A549 (cell line): ENCODE results near the gene RXRG. TPM values are rescaled to one million over a fixed set of nuclear protein-coding genes. Genes with fewer than 3 reads are reported as not detected.

ENCODE experiments used
- ATAC-seq, 2 experiments: fragments of 200-7000 bp in 1 of 2; fragments of >200 bp in 1 of 2; cut with Nextera tagmentation in 1 of 2; cut with Tn5 transposase in 1 of 2; 3 replicates each; pipeline versions ENCODE4 v1.8.0 to v1.9.1; 2018 to 2020; ENCODE audit warnings: mild to moderate bottlenecking in 1 of 2, moderate library complexity in 1 of 2
- CTCF ChIA-PET: fragments of 300-600 bp; sonication (Branson Sonifier 250); formaldehyde crosslinking; extraction: SDS; loops from one replicate; lab custom pipeline; 2021; ENCODE audit warnings: antibody characterized with exemption, inconsistent platforms; lab: Yijun Ruan, JAX
- POLR2A ChIA-PET: fragments of 350-600 bp; formaldehyde crosslinking; extraction: SDS; loops from one replicate; lab custom pipeline; 2021; ENCODE audit warnings: antibody characterized with exemption, inconsistent platforms; lab: Yijun Ruan, JAX
- DNase-seq, 2 experiments: peaks; one replicate each; pipeline versions ENCODE4 v3.0.0 to v3.0.0-alpha.2; 2011 to 2016; ENCODE audit warnings: low read depth in 1 of 2, low spot score in 1 of 2
- FAIRE-seq: peaks from 2 replicates; lab custom pipeline; 2011; peaks lifted over from hg19 to GRCh38; lab: Jason Lieb, UNC
- H3K27ac ChIP-seq, 2 experiments: fragments of >200 bp; sonication (Bioruptor Twin); formaldehyde crosslinking; 3 replicates each; pipeline ENCODE4 v1.5.1; 2016 to 2017
- H3K4me1 ChIP-seq: fragments of >200 bp; sonication (Bioruptor Twin); formaldehyde crosslinking; 3 replicates; pipeline ENCODE4 v1.6.1; 2016
- H3K4me2 ChIP-seq: fragments of >200 bp; sonication (Bioruptor Twin); formaldehyde crosslinking; 3 replicates; pipeline ENCODE4 v1.6.1; 2016
- H3K4me3 ChIP-seq: fragments of >200 bp; sonication (Bioruptor Twin); formaldehyde crosslinking; 3 replicates; pipeline ENCODE4 v1.5.1; 2016
- H3K9me3 ChIP-seq: fragments of >200 bp; sonication (Bioruptor Twin); formaldehyde crosslinking; 3 replicates; pipeline ENCODE4 v1.6.1; 2016
- BHLHE40 ChIP-seq: IDR thresholded peaks from 2 replicates; pipeline ENCODE4 v1.6.1; 2012; ENCODE audit warnings: low read depth, low read length, inconsistent platforms
- CBX2 ChIP-seq: fragments of 200-600 bp; sonication (generic); IDR thresholded peaks from 2 replicates; pipeline ENCODE4 v1.6.1; 2016; ENCODE audit warnings: low read depth, mild to moderate bottlenecking, borderline replicate concordance
- CEBPB ChIP-seq, 2 experiments: fragments of >200 bp in 1 of 2; sonication (Bioruptor Twin) in 1 of 2; formaldehyde crosslinking in 1 of 2; IDR thresholded peaks; 2 replicates each; pipeline ENCODE4 v1.6.1; 2012 to 2016
- CHD2 ChIP-seq: fragments of 150-350 bp; IDR thresholded peaks from 2 replicates; pipeline ENCODE4 v1.6.1; 2014; ENCODE audit warnings: low read length; ENCODE audit not compliant: partially characterized antibody
- EHF ChIP-seq: fragments of 250-450 bp; sonication (Bioruptor Pico); IDR thresholded peaks from 2 replicates; pipeline ENCODE4 v1.5.0; 2020; ENCODE audit warnings: mild to moderate bottlenecking
- ESRRA ChIP-seq: fragments of 150-350 bp; IDR thresholded peaks from 2 replicates; pipeline ENCODE4 v1.6.1; 2014; ENCODE audit warnings: mild to moderate bottlenecking, low read length, borderline replicate concordance
- FOSB ChIP-seq: fragments of 250-450 bp; sonication (Bioruptor Pico); IDR thresholded peaks from 2 replicates; pipeline ENCODE4 v1.5.0; 2020; ENCODE audit warnings: mild to moderate bottlenecking, moderate library complexity
- FOXS1 ChIP-seq: fragments of 250-450 bp; sonication (Bioruptor Pico); IDR thresholded peaks from 2 replicates; pipeline ENCODE4 v1.5.0; 2020; ENCODE audit warnings: mild to moderate bottlenecking, moderate library complexity
- GATA3 ChIP-seq: IDR thresholded peaks from 2 replicates; pipeline ENCODE4 v1.6.1; 2012; ENCODE audit warnings: borderline replicate concordance
- HEYL ChIP-seq: fragments of 250-450 bp; sonication (Bioruptor Pico); IDR thresholded peaks from 2 replicates; pipeline ENCODE4 v1.8.0; 2021; ENCODE audit warnings: mild to moderate bottlenecking, moderate library complexity
- HOXB5 ChIP-seq: fragments of 250-450 bp; sonication (Bioruptor Pico); IDR thresholded peaks from 2 replicates; pipeline ENCODE4 v1.5.0; 2020; ENCODE audit warnings: mild to moderate bottlenecking, moderate library complexity
- MAZ ChIP-seq: fragments of 150-350 bp; IDR thresholded peaks from 2 replicates; pipeline ENCODE4 v1.6.1; 2014; ENCODE audit warnings: antibody characterized with exemption, low read depth, low read length, borderline replicate concordance
- POLR2A ChIP-seq: IDR thresholded peaks from 2 replicates; pipeline ENCODE4 v1.6.1; 2012; ENCODE audit warnings: mild to moderate bottlenecking, low read length
- POLR2AphosphoS2 ChIP-seq: conservative IDR thresholded peaks from 2 replicates; pipeline ENCODE4 v1.6.1; 2012; ENCODE audit warnings: low read length, improper control_type of control experiment, inconsistent platforms
- RAD21 ChIP-seq, 2 experiments: fragments of >200 bp in 1 of 2; sonication (Bioruptor Twin) in 1 of 2; formaldehyde crosslinking in 1 of 2; IDR thresholded peaks in 1 of 2; conservative IDR thresholded peaks in 1 of 2; 2 replicates in 1 of 2; 3 replicates in 1 of 2; pipeline ENCODE4 v1.6.1; 2012 to 2018; ENCODE audit warnings: inconsistent platforms in 1 of 2
- RARB ChIP-seq: fragments of 250-450 bp; sonication (Bioruptor Pico); IDR thresholded peaks from 2 replicates; pipeline ENCODE4 v1.8.0; 2021; ENCODE audit warnings: mild to moderate bottlenecking, moderate library complexity
- SREBF2 ChIP-seq: fragments of 450-650 bp; IDR thresholded peaks from 2 replicates; pipeline ENCODE4 v1.6.1; 2014; ENCODE audit warnings: mild to moderate bottlenecking, moderate library complexity
- ZC3H11A ChIP-seq: fragments of 450-650 bp; IDR thresholded peaks from 2 replicates; pipeline ENCODE4 v1.6.1; 2014; ENCODE audit warnings: antibody characterized with exemption, mild to moderate bottlenecking
- WGBS: methylation state at CpG from one replicate; pipeline ENCODE4 v1.1.6; 2017; ENCODE audit errors: missing lambda C conversion rate; 5-methylcytosine and 5-hydroxymethylcytosine counted together
- polyA plus RNA-seq, 4 experiments: library from polyadenylated mRNA; depleted of rRNA in 3 of 4; stranded (reverse); fragments of >200 nt; fragmentation: RNase III in 1 of 4; extraction: RNeasy Plus Mini Kit Qiagen cat#74134 plus additional on column Dnase treatment in 1 of 4; gene quantifications; 2 replicates in 3 of 4; 3 replicates in 1 of 4; pipeline ENCODE4 v1.2.3, GENCODE V29; 2011 to 2017
- TF ChIP-seq, protein P1 (sequence below): fragments of 250-450 bp; sonication (Bioruptor Pico); IDR thresholded peaks from 2 replicates; pipeline ENCODE4 v1.5.0; 2021; ENCODE audit warnings: mild to moderate bottlenecking, moderate library complexity, borderline replicate concordance
- TF ChIP-seq, protein P2 (sequence below): fragments of 250-450 bp; sonication (Bioruptor Pico); IDR thresholded peaks from 2 replicates; pipeline ENCODE4 v1.5.0; 2020; ENCODE audit warnings: low read depth, mild to moderate bottlenecking, moderate library complexity
- TF ChIP-seq, protein P3 (sequence below): fragments of 200-600 bp; sonication (generic); IDR thresholded peaks from 2 replicates; pipeline ENCODE4 v1.6.1; 2016; ENCODE audit warnings: antibody characterized with exemption, mild to moderate bottlenecking, moderate library complexity
- TF ChIP-seq, protein P4 (sequence below): IDR thresholded peaks from 2 replicates; pipeline ENCODE4 v1.6.1; 2012; ENCODE audit warnings: low read depth, borderline replicate concordance
- TF ChIP-seq, protein P5 (sequence below): fragments of >200 bp; sonication (Bioruptor Twin); formaldehyde crosslinking; IDR thresholded peaks from 3 replicates; pipeline ENCODE4 v1.6.1; 2016

RXRG gene
- polyA plus RNA-seq, 2 of the 4 experiments (the other 2 are of a cell fraction) = not detected

DNA sequence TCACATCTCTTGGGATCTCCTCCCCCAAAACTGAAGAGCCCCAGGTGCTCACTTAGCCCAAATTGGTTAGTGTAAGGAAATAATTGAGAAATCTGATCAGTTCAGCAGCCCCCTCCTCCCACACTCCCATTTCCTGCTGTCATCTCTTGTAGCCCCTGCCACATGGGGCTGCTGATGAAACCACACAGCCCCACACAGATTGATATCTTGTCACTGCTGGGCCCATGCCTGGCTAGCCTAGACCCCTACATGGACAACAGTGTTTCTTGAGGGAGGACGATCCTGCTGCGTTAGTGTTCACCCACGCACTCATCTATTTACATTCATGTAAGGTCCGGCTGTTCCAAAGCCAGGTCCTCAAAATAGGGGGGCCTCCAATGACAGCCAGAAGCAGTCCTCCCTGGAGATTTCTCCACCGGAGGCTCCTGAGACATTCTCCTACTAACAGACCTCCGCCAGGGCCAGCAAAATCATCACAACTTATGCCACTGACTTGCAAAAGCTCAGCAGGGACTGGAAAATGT lies 23.9 kb upstream of the RXRG start (continued):
- no peak for TF ChIP-seq BHLHE40

DNA sequence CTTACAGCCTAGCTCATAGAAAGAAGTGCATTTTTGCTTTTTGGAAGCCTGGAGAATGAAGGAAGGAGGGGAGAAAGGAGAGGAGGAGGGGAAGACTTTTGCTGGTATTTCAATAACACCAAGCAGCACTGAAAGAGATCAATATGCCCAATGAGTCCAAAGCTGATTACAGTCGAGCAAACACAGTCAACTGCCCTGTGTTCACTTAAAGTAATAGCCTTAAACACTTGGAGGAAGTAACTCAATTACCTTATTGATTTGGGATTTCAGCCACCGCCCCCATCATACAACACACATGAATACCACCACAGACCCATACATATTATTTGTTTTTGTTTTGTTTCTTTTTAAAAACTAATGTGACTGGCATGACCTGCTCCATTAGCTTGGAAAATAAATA lies 23.3 kb upstream of the RXRG start:
- Histone ChIP-seq H3K4me2 (no peak overlapping the region), H3K4me3 (no peak overlapping the region), H3K9me3 (no peaks in the 10 kb centered on the region), H3K4me1 (no peaks in the 10 kb centered on the region), H3K27ac (no peak overlapping the region)
- TF ChIP-seq FOSB (no peak), EHF (CRISPR knock-in tag) (no peak), CHD2 (no peak), SREBF2 (no peak), BHLHE40 (no peak), GATA3 (no peak)
- TF ChIP-seq, protein P1, sequence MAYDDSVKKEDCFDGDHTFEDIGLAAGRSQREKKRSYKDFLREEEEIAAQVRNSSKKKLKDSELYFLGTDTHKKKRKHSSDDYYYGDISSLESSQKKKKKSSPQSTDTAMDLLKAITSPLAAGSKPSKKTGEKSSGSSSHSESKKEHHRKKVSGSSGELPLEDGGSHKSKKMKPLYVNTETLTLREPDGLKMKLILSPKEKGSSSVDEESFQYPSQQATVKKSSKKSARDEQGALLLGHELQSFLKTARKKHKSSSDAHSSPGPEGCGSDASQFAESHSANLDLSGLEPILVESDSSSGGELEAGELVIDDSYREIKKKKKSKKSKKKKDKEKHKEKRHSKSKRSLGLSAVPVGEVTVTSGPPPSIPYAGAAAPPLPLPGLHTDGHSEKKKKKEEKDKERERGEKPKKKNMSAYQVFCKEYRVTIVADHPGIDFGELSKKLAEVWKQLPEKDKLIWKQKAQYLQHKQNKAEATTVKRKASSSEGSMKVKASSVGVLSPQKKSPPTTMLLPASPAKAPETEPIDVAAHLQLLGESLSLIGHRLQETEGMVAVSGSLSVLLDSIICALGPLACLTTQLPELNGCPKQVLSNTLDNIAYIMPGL = no peak
- 3% methylated on average over 2 of the region's 2 CpGs for WGBS
- FAIRE-seq (no peak), ATAC-seq (no peak), DNase-seq (no peak)
- POLR2A ChIA-PET = no interaction called here
- CTCF ChIA-PET = interaction anchor here (0.7 kb wide), 1 partner anchor 189 kb away, joined by 3 read pairs; no protein-coding TSS in a partner anchor

DNA sequence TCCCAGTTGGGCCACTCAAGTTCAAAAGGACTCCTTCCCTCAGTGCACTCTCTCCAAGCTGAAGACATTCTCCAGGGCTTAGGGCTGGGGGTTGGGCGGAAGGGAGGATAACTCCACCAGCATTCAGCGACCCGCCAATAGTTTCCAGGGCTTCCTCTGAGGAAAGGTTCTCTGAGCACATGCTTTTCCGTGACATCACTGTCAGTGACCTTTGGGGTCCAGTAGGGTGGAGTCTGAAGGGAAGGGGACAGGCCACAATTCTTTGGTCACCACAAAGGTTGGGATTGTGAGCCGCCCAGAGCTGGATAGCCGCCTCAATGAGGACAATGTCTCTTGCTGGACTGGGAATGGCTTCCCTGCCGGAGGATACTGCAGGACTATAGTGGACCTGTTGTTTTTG lies 22.8 kb upstream of the RXRG start:
- no peaks in the 10 kb centered on the region for H3K9me3 ChIP-seq
- FAIRE-seq = no peak
- H3K4me2 ChIP-seq = no peak overlapping the region
- ChIA-PET CTCF (no interaction called here), POLR2A (no interaction called here)
- DNase-seq = no peak
- H3K4me3 ChIP-seq = no peak overlapping the region
- no peak for ATAC-seq
- 29% methylated on average over 6 of the region's 7 CpGs for WGBS
- TF ChIP-seq POLR2A (no peak), ESRRA (no peak), CBX2 (no peak), HEYL (CRISPR knock-in tag) (no peak), ZC3H11A (no peak)
- TF ChIP-seq, protein P1 = no peak
- H3K27ac ChIP-seq = no peak overlapping the region
- no peaks in the 10 kb centered on the region for H3K4me1 ChIP-seq

DNA sequence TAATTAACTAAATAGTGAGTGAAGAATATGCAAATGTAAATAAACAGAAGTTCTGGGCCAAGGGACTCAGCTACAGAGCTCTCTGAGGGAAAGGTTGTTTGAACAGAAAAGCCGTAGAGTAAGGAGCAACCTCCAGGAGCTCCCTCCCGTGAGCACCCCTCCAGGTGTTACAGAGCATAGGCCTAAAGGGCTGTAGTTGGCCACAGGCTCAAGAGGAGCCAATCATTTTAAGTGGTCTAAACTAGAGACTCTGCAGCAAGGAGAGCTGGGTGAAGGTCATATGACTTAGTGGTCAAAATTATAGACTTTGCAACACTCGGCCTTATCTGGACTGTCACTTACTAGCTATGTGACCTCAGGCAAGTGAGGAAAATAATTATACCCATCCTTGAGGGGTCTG lies 19.1 kb upstream of the RXRG start:
- FAIRE-seq (no peak), ATAC-seq (no peak), DNase-seq (no peak)
- no peak overlapping the region for H3K4me2 ChIP-seq
- H3K27ac ChIP-seq = no peak overlapping the region
- no peak overlapping the region for H3K4me3 ChIP-seq
- H3K9me3 ChIP-seq = no peaks in the 10 kb centered on the region
- POLR2A ChIA-PET = no interaction called here
- CTCF ChIA-PET = interaction anchor here (1.2 kb wide), 1 partner anchor 129 kb away, joined by 3 read pairs; no protein-coding TSS in a partner anchor
- no peaks in the 10 kb centered on the region for H3K4me1 ChIP-seq
- WGBS = 23% methylated on average over 3 of the region's 3 CpGs
- TF ChIP-seq EHF (CRISPR knock-in tag) (no peak), POLR2AphosphoS2 (no peak), BHLHE40 (no peak), HOXB5 (CRISPR knock-in tag) (no peak), FOXS1 (CRISPR knock-in tag) (no peak), RARB (CRISPR knock-in tag) (no peak), MAZ (no peak), RAD21 (conservative IDR thresholded peaks at IDR 0.05 in 1 of 2, IDR thresholded peaks at IDR 0.05 in 1 of 2) (no peak), CEBPB (IDR thresholded peaks at IDR 0.05) (no peak)
- TF ChIP-seq, protein P2, sequence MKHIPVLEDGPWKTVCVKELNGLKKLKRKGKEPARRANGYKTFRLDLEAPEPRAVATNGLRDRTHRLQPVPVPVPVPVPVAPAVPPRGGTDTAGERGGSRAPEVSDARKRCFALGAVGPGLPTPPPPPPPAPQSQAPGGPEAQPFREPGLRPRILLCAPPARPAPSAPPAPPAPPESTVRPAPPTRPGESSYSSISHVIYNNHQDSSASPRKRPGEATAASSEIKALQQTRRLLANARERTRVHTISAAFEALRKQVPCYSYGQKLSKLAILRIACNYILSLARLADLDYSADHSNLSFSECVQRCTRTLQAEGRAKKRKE = no peak
- TF ChIP-seq, protein P3, sequence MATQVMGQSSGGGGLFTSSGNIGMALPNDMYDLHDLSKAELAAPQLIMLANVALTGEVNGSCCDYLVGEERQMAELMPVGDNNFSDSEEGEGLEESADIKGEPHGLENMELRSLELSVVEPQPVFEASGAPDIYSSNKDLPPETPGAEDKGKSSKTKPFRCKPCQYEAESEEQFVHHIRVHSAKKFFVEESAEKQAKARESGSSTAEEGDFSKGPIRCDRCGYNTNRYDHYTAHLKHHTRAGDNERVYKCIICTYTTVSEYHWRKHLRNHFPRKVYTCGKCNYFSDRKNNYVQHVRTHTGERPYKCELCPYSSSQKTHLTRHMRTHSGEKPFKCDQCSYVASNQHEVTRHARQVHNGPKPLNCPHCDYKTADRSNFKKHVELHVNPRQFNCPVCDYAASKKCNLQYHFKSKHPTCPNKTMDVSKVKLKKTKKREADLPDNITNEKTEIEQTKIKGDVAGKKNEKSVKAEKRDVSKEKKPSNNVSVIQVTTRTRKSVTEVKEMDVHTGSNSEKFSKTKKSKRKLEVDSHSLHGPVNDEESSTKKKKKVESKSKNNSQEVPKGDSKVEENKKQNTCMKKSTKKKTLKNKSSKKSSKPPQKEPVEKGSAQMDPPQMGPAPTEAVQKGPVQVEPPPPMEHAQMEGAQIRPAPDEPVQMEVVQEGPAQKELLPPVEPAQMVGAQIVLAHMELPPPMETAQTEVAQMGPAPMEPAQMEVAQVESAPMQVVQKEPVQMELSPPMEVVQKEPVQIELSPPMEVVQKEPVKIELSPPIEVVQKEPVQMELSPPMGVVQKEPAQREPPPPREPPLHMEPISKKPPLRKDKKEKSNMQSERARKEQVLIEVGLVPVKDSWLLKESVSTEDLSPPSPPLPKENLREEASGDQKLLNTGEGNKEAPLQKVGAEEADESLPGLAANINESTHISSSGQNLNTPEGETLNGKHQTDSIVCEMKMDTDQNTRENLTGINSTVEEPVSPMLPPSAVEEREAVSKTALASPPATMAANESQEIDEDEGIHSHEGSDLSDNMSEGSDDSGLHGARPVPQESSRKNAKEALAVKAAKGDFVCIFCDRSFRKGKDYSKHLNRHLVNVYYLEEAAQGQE = no peak
- TF ChIP-seq, protein P4, sequence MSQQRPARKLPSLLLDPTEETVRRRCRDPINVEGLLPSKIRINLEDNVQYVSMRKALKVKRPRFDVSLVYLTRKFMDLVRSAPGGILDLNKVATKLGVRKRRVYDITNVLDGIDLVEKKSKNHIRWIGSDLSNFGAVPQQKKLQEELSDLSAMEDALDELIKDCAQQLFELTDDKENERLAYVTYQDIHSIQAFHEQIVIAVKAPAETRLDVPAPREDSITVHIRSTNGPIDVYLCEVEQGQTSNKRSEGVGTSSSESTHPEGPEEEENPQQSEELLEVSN = no peak
- TF ChIP-seq, protein P5, sequence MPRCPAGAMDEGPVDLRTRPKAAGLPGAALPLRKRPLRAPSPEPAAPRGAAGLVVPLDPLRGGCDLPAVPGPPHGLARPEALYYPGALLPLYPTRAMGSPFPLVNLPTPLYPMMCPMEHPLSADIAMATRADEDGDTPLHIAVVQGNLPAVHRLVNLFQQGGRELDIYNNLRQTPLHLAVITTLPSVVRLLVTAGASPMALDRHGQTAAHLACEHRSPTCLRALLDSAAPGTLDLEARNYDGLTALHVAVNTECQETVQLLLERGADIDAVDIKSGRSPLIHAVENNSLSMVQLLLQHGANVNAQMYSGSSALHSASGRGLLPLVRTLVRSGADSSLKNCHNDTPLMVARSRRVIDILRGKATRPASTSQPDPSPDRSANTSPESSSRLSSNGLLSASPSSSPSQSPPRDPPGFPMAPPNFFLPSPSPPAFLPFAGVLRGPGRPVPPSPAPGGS = no peak
